CD4-positive, alpha-beta memory T cell (primary cell): ENCODE results near the gene AMZ1. TPM values are rescaled to one million over a fixed set of nuclear protein-coding genes. Genes with fewer than 3 reads are reported as not detected.
"Not testable (repeated sequence)": the region's sequence is repeated elsewhere in the genome, so short reads cannot be mapped to it uniquely, and the experiment has no call there.

Experiments used
- CTCF ChIA-PET: fragments of 350-600 bp; sonication (Branson Sonifier 250); formaldehyde crosslinking; loops from one replicate; lab custom pipeline; 2021; ENCODE audit warnings: inconsistent platforms; ENCODE audit not compliant: partially characterized antibody; lab: Charles Lee
- POLR2A ChIA-PET: fragments of 350-600 bp; sonication (Branson Sonifier 250); formaldehyde crosslinking; loops from one replicate; lab custom pipeline; 2021; ENCODE audit not compliant: partially characterized antibody; lab: Charles Lee
- DNase-seq, 5 donors: peaks; one replicate each; pipeline versions ENCODE4 v3.0.0 to v3.0.0-alpha.2; 2020 to 2022; ENCODE audit warnings: mixed read lengths in 1 of 5
- H3K27ac ChIP-seq: one replicate; pipeline ENCODE4 v1.7.0; 2013; ENCODE audit warnings: low read depth, low read length
- H3K27me3 ChIP-seq: 2 replicates; pipeline ENCODE4 v1.7.0; 2013; ENCODE audit warnings: mild to moderate bottlenecking, low read length, moderate library complexity; ENCODE audit not compliant: insufficient read depth
- H3K36me3 ChIP-seq: 2 replicates; pipeline ENCODE4 v1.7.0; 2013; ENCODE audit warnings: mild to moderate bottlenecking, low read length, moderate library complexity; ENCODE audit not compliant: insufficient read depth
- H3K4me1 ChIP-seq: 2 replicates; pipeline ENCODE4 v1.7.0; 2013; ENCODE audit warnings: mild to moderate bottlenecking, low read length, moderate library complexity; ENCODE audit not compliant: insufficient read depth
- H3K4me3 ChIP-seq, 2 donors: one replicate each; pipeline ENCODE4 v1.7.0; 2013; ENCODE audit warnings: low read length in 2 of 2, mild to moderate bottlenecking in 1 of 2
- H3K9me3 ChIP-seq, 2 donors: one replicate each; pipeline ENCODE4 v1.7.0; 2013; ENCODE audit warnings: low read length in 2 of 2, control low read depth in 1 of 2; ENCODE audit not compliant: control insufficient read depth in 1 of 2
- H3K27ac Mint-ChIP-seq, 7 donors: one replicate each; pipeline ENCODE4 v1.8.0; 2020 to 2021; ENCODE audit warnings: mixed read lengths in 7 of 7, mild to moderate bottlenecking in 6 of 7, inconsistent platforms in 3 of 7, moderate library complexity in 3 of 7
- H3K27me3 Mint-ChIP-seq, 2 donors: one replicate each; pipeline ENCODE4 v1.8.0; 2020 to 2021; ENCODE audit warnings: mixed read lengths in 2 of 2
- H3K36me3 Mint-ChIP-seq, 2 donors: one replicate each; pipeline ENCODE4 v1.8.0; 2020 to 2021; ENCODE audit warnings: mixed read lengths in 2 of 2, inconsistent platforms in 1 of 2, mild to moderate bottlenecking in 1 of 2
- H3K4me1 Mint-ChIP-seq, 4 donors: one replicate each; pipeline ENCODE4 v1.8.0; 2020 to 2021; ENCODE audit warnings: mixed read lengths in 4 of 4, mild to moderate bottlenecking in 1 of 4
- H3K4me3 Mint-ChIP-seq, 8 donors: one replicate each; pipeline ENCODE4 v1.8.0; 2020 to 2021; ENCODE audit warnings: mixed read lengths in 8 of 8, mild to moderate bottlenecking in 7 of 8, moderate library complexity in 6 of 8, inconsistent platforms in 3 of 8
- H3K9me3 Mint-ChIP-seq, 8 donors: one replicate each; pipeline ENCODE4 v1.8.0; 2020 to 2021; ENCODE audit warnings: mixed read lengths in 8 of 8, mild to moderate bottlenecking in 5 of 8, inconsistent platforms in 3 of 8, moderate library complexity in 1 of 8
- intact Hi-C: fragments of 100-400 bp; cut with micrococcal nuclease; formaldehyde crosslinking; loops from one replicate; pipeline ENCODE4 v1.15.1; 2023
- polyA plus RNA-seq, 2 donors: library from polyadenylated mRNA; unstranded; fragments of 300-500 nt; fragmentation: Illumina TruSeq; gene quantifications; one replicate each; pipeline ENCODE4 v1.2.3, GENCODE V29; 2021
- total RNA-seq, 2 experiments: library from RNA; stranded (reverse); gene quantifications; one replicate each; pipeline ENCODE4 v1.2.3, GENCODE V29; 2021

AMZ1 gene
- total and polyA plus RNA-seq, 4 experiments from 2014 or later = 0.15 to 2.0 (median 1.6) TPM; not detected in 1

- Mint-ChIP-seq H3K9me3 (peaks cover 0 to 1% (median 0%) of the 10 kb centered on the region in 8 donors), H3K27ac (no peak overlapping the region), H3K4me3 (no peak overlapping the region), H3K4me1 (peaks cover 2 to 10% (median 5%) of the 10 kb centered on the region in 4 donors), H3K27me3 (peaks cover 14 to 18% of the 10 kb centered on the region in 2 donors), H3K36me3 (no peaks in the 10 kb centered on the region)
- DNase-seq = no peak
- POLR2A ChIA-PET = no interaction called here
- Histone ChIP-seq H3K9me3 (no peaks in the 10 kb centered on the region), H3K4me3 (no peak overlapping the region), H3K27ac (no peak overlapping the region), H3K36me3 (no peaks in the 10 kb centered on the region), H3K4me1 (peaks cover 6% of the 10 kb centered on the region), H3K27me3 (peaks cover 11% of the 10 kb centered on the region)
- intact Hi-C loops = no loop called here
- CTCF ChIA-PET = interaction anchor here (1.1 to 2.3 kb wide), 3 partner anchors 10 to 18 kb away, joined by 3 to 11 read pairs (median 4); no protein-coding TSS in a partner anchor
These were observed 4.5 kb downstream of the AMZ1 start for GRCh38 chr7:2692543-2692942.

GRCh38 chr7:2693420-2694121, 5.6 kb downstream of the AMZ1 start:
- intact Hi-C loops = not testable (repeated sequence)
- peak overlapping the region in 1 of 7 donors; percentile 24 for H3K27ac Mint-ChIP-seq
- CTCF ChIA-PET = interaction anchor here (1.0 to 2.3 kb wide), 2 partner anchors 17 to 242 kb away, joined by 3 to 11 read pairs; no protein-coding TSS in a partner anchor

GRCh38 chr7:2694122-2694436, 6.1 kb downstream of the AMZ1 start:
- H3K4me3 ChIP-seq, intact Hi-C loops, H3K9me3 Mint-ChIP-seq, H3K9me3 ChIP-seq, POLR2A ChIA-PET, DNase-seq, H3K27ac Mint-ChIP-seq, H3K4me3 Mint-ChIP-seq, H3K27me3 ChIP-seq, H3K27ac ChIP-seq, H3K36me3 ChIP-seq, H3K36me3 Mint-ChIP-seq: not testable (repeated sequence)
- CTCF ChIA-PET = interaction anchor here (1.0 to 2.3 kb wide), 3 partner anchors 11 to 242 kb away, joined by 3 to 11 read pairs (median 3); no protein-coding TSS in a partner anchor
- peaks cover 8 to 15% (median 11%) of the 10 kb centered on the region in 4 donors for H3K4me1 Mint-ChIP-seq
- peaks cover 11% of the 10 kb centered on the region for H3K4me1 ChIP-seq
- H3K27me3 Mint-ChIP-seq = peaks cover 8 to 11% of the 10 kb centered on the region in 2 donors

More at GRCh38 chr7:2693420-2694121, 5.6 kb downstream of the AMZ1 start:
- peaks cover 13 to 16% of the 10 kb centered on the region in 2 donors for H3K27me3 Mint-ChIP-seq
- peaks cover 10% of the 10 kb centered on the region for H3K4me1 ChIP-seq
- H3K27me3 ChIP-seq, H3K36me3 Mint-ChIP-seq, H3K9me3 Mint-ChIP-seq, POLR2A ChIA-PET, H3K36me3 ChIP-seq, H3K9me3 ChIP-seq, H3K27ac ChIP-seq, H3K4me3 ChIP-seq, DNase-seq, H3K4me3 Mint-ChIP-seq: not testable (repeated sequence)
- peaks cover 5 to 15% (median 9%) of the 10 kb centered on the region in 4 donors for H3K4me1 Mint-ChIP-seq

GRCh38 chr7:2698581-2699288, 10.7 kb downstream of the AMZ1 start:
- Mint-ChIP-seq H3K36me3 (no peaks in the 10 kb centered on the region), H3K4me3 (peak overlapping the region; percentile 58 to 92 (median 77)), H3K27me3 (no peaks in the 10 kb centered on the region), H3K4me1 (peaks cover 18 to 25% (median 22%) of the 10 kb centered on the region in 4 donors), H3K9me3 (no peaks in the 10 kb centered on the region), H3K27ac (peak overlapping the region; percentile 12 to 84 (median 55))
- peak overlapping the region; percentile 33 for H3K27ac ChIP-seq
- no peaks in the 10 kb centered on the region for H3K9me3 ChIP-seq
- no peaks in the 10 kb centered on the region for H3K36me3 ChIP-seq
- H3K27me3 ChIP-seq = no peaks in the 10 kb centered on the region
- H3K4me1 ChIP-seq = peaks cover 21% of the 10 kb centered on the region
- H3K4me3 ChIP-seq = peak overlapping the region; percentile 21 to 22
- CTCF ChIA-PET = interaction anchor here (0.9 to 6.0 kb wide), 5 partner anchors 11 to 27 kb away, joined by 3 to 85 read pairs (median 14); no protein-coding TSS in a partner anchor
- peak; percentile 60 to 80 (median 65) for DNase-seq
- POLR2A ChIA-PET = interaction anchor here (0.9 to 3.3 kb wide), 9 partner anchors 9 to 188 kb away, joined by 3 to 57 read pairs (median 4); no protein-coding TSS in a partner anchor
- intact Hi-C loops = no loop called here

- Histone ChIP-seq H3K27me3 (no peaks in the 10 kb centered on the region), H3K4me1 (peaks cover 21% of the 10 kb centered on the region), H3K36me3 (no peaks in the 10 kb centered on the region), H3K4me3 (peak overlapping the region; percentile 21 to 22), H3K9me3 (no peaks in the 10 kb centered on the region), H3K27ac (peak overlapping the region; percentile 33)
- Mint-ChIP-seq H3K9me3 (no peaks in the 10 kb centered on the region), H3K4me1 (peaks cover 18 to 25% (median 22%) of the 10 kb centered on the region in 4 donors), H3K27me3 (no peaks in the 10 kb centered on the region), H3K4me3 (peak overlapping the region; percentile 64 to 92 (median 77)), H3K36me3 (no peaks in the 10 kb centered on the region), H3K27ac (peak overlapping the region; percentile 10 to 84 (median 55))
- CTCF ChIA-PET = interaction anchor here (0.9 to 6.0 kb wide), 5 partner anchors 11 to 28 kb away, joined by 3 to 85 read pairs (median 14); no protein-coding TSS in a partner anchor
- intact Hi-C loops = no loop called here
- POLR2A ChIA-PET = interaction anchor here (0.9 to 3.3 kb wide), 9 partner anchors 9 to 189 kb away, joined by 3 to 57 read pairs (median 4); no protein-coding TSS in a partner anchor
- DNase-seq = no peak
These were observed 11.3 kb downstream of the AMZ1 start for GRCh38 chr7:2699289-2699620.

- peak overlapping the region in 2 of 8 donors; percentile 9 to 74 for H3K4me3 Mint-ChIP-seq
These were observed 12.3 kb downstream of the AMZ1 start for GRCh38 chr7:2700141-2700850.

More at GRCh38 chr7:2700141-2700850, 12.3 kb downstream of the AMZ1 start:
- POLR2A ChIA-PET = interaction anchor here (2.6 to 3.3 kb wide), 2 partner anchors 10 to 16 kb away, joined by 13 to 57 read pairs; no protein-coding TSS in a partner anchor
- H3K27me3 Mint-ChIP-seq = no peaks in the 10 kb centered on the region
- Histone ChIP-seq H3K27ac (no peak overlapping the region), H3K4me3 (no peak overlapping the region), H3K4me1 (peaks cover 21% of the 10 kb centered on the region), H3K27me3 (no peaks in the 10 kb centered on the region), H3K36me3 (no peaks in the 10 kb centered on the region), H3K9me3 (no peaks in the 10 kb centered on the region)
- H3K27ac Mint-ChIP-seq = peak overlapping the region in 2 of 7 donors; percentile 57 to 74
- no peak for DNase-seq
- peaks cover 18 to 25% (median 22%) of the 10 kb centered on the region in 4 donors for H3K4me1 Mint-ChIP-seq
- H3K9me3 Mint-ChIP-seq = no peaks in the 10 kb centered on the region
- CTCF ChIA-PET = interaction anchor here (2.0 to 6.0 kb wide), 3 partner anchors 10 to 29 kb away, joined by 14 to 85 read pairs (median 16); no protein-coding TSS in a partner anchor
- intact Hi-C loops = no loop called here
- no peaks in the 10 kb centered on the region for H3K36me3 Mint-ChIP-seq
